MM.1S (cell line): Measurements from ENCODE around the gene ELOVL6.
"Not testable (repeated sequence)": the region's sequence is repeated elsewhere in the genome, so short reads cannot be mapped to it uniquely, and the experiment has no call there.

ENCODE experiments used
- DNase-seq: peaks from one replicate; pipeline ENCODE4 v3.0.0-alpha.2; 2015
- H2AFZ ChIP-seq: fragments of 300-600 bp; sonication (generic); 2 replicates; pipeline ENCODE4 v1.6.0; 2016; ENCODE audit warnings: antibody characterized with exemption, low read length
- H3F3A ChIP-seq: fragments of 300-600 bp; sonication (generic); 2 replicates; pipeline ENCODE4 v1.6.1; 2016; ENCODE audit warnings: mild to moderate bottlenecking, antibody characterized with exemption, low read length, moderate library complexity, mixed read lengths; ENCODE audit not compliant: insufficient read depth
- H3K27ac ChIP-seq: fragments of 300-600 bp; sonication (generic); 2 replicates; pipeline ENCODE4 v1.5.1; 2016; ENCODE audit warnings: mild to moderate bottlenecking, low read length
- H3K27me3 ChIP-seq: fragments of 300-600 bp; sonication (generic); replicated peaks from 2 replicates; pipeline ENCODE4 v1.6.0; 2016; ENCODE audit warnings: low read length; ENCODE audit not compliant: insufficient read depth
- H3K36me3 ChIP-seq: fragments of 300-600 bp; sonication (generic); replicated peaks from 2 replicates; pipeline ENCODE4 v1.6.1; 2016; ENCODE audit warnings: mild to moderate bottlenecking, low read length, mixed read lengths; ENCODE audit not compliant: insufficient read depth
- H3K4me1 ChIP-seq: fragments of 300-600 bp; sonication (generic); 2 replicates; pipeline ENCODE4 v1.6.1; 2016; ENCODE audit warnings: low read length, mixed read lengths
- H3K4me2 ChIP-seq: fragments of 300-600 bp; sonication (generic); 2 replicates; pipeline ENCODE4 v1.6.0; 2016; ENCODE audit warnings: low read depth, low read length
- H3K4me3 ChIP-seq: fragments of 300-600 bp; sonication (generic); 2 replicates; pipeline ENCODE4 v1.5.1; 2016; ENCODE audit warnings: low read length, mixed read lengths
- H3K79me2 ChIP-seq: fragments of 300-600 bp; sonication (generic); 2 replicates; pipeline ENCODE4 v1.6.1; 2016; ENCODE audit warnings: mixed run types, low read length, mixed read lengths
- H3K9ac ChIP-seq: fragments of 300-600 bp; sonication (generic); 2 replicates; pipeline ENCODE4 v1.6.1; 2016; ENCODE audit warnings: low read length, mixed read lengths
- H3K9me2 ChIP-seq: fragments of 300-600 bp; sonication (generic); replicated peaks from 2 replicates; pipeline ENCODE4 v1.6.1; 2016; ENCODE audit warnings: mild to moderate bottlenecking, low read length, mixed read lengths; ENCODE audit not compliant: insufficient read depth
- H3K9me3 ChIP-seq: fragments of 300-600 bp; sonication (generic); replicated peaks from 2 replicates; pipeline ENCODE4 v1.6.1; 2016; ENCODE audit warnings: mild to moderate bottlenecking, low read length, mixed read lengths; ENCODE audit not compliant: insufficient read depth
- H4K20me1 ChIP-seq: fragments of 300-600 bp; sonication (generic); 2 replicates; pipeline ENCODE4 v1.6.1; 2016; ENCODE audit warnings: mild to moderate bottlenecking, low read length, moderate library complexity, mixed read lengths; ENCODE audit not compliant: insufficient read depth
- EZH2 ChIP-seq: fragments of 300-600 bp; sonication (generic); optimal IDR thresholded peaks from 2 replicates; pipeline ENCODE3; 2017; ENCODE audit warnings: low read depth, mild to moderate bottlenecking, antibody characterized with exemption, low read length, mixed read lengths
- EZH2phosphoT487 ChIP-seq: fragments of 300-600 bp; sonication (generic); IDR thresholded peaks from 2 replicates; pipeline ENCODE4 v1.6.1; 2018; ENCODE audit warnings: antibody characterized with exemption, low read length
- TF ChIP-seq, protein P1 (sequence below): fragments of 300-600 bp; sonication (generic); IDR thresholded peaks from 2 replicates; pipeline ENCODE4 v1.5.1; 2016; ENCODE audit warnings: antibody characterized with exemption, low read length, mixed read lengths

The ELOVL6 gene

DNA sequence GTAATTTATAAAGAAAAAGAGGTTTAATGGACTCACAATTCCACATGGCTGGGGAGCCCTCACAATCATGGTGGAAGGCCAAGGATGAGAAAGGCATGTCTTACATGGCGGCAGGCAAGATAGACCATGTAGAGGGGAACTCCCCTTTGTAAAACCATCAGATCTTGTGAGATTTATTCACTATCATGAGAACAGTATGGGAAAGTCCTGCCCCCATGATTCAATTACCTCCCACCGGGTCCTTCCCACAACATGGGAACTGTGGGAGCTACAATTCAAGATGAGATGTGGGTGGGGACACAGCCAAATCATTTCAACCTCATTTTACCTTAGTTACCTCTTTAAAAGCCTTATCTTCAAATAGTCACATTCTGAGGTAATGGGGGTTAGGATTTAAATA lies 30.9 kb upstream of the ELOVL6 start:
- no peaks in the 10 kb centered on the region for H3K27me3 ChIP-seq
- no peak overlapping the region for H3K4me2 ChIP-seq
- no peaks in the 10 kb centered on the region for H3K4me1 ChIP-seq
- TF ChIP-seq, protein P1, sequence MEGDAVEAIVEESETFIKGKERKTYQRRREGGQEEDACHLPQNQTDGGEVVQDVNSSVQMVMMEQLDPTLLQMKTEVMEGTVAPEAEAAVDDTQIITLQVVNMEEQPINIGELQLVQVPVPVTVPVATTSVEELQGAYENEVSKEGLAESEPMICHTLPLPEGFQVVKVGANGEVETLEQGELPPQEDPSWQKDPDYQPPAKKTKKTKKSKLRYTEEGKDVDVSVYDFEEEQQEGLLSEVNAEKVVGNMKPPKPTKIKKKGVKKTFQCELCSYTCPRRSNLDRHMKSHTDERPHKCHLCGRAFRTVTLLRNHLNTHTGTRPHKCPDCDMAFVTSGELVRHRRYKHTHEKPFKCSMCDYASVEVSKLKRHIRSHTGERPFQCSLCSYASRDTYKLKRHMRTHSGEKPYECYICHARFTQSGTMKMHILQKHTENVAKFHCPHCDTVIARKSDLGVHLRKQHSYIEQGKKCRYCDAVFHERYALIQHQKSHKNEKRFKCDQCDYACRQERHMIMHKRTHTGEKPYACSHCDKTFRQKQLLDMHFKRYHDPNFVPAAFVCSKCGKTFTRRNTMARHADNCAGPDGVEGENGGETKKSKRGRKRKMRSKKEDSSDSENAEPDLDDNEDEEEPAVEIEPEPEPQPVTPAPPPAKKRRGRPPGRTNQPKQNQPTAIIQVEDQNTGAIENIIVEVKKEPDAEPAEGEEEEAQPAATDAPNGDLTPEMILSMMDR, result no peak
- TF ChIP-seq EZH2, result no peak
- TF ChIP-seq EZH2phosphoT487, result no peak
- no peak for DNase-seq
- no peak overlapping the region for H3K9ac ChIP-seq
- H2AFZ ChIP-seq, result no peak overlapping the region
- H3F3A ChIP-seq, result no peaks in the 10 kb centered on the region
- no peaks in the 10 kb centered on the region for H3K9me3 ChIP-seq
- H3K4me3 ChIP-seq, result no peak overlapping the region
- H3K79me2 ChIP-seq, result no peaks in the 10 kb centered on the region
- H3K36me3 ChIP-seq, result no peaks in the 10 kb centered on the region
- no peaks in the 10 kb centered on the region for H3K9me2 ChIP-seq
- no peak overlapping the region for H3K27ac ChIP-seq
- H4K20me1 ChIP-seq, result no peaks in the 10 kb centered on the region

DNA sequence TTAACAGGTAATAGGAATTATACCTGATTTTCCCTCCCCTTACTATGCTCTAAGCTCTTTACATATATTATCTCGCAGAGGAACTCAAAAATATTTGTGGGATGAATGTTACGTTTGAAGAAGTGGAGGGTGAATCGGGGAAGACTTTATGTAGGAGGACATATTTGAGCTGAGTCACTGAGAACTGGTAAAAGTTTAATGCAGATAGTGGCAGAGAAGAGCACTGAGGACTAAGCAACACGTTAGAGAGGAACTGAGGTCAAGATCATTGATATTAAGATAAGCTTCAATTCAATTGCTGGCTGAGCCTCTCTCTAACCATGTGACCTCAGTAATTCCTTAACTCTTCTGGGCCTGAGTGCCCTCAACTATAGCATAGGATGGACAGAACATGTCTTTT lies 26.4 kb upstream of the ELOVL6 start:
- Histone ChIP-seq H3K27me3 (no peaks in the 10 kb centered on the region), H4K20me1 (no peaks in the 10 kb centered on the region), H3K9me2 (no peaks in the 10 kb centered on the region), H3K4me1 (no peaks in the 10 kb centered on the region), H3F3A (no peaks in the 10 kb centered on the region), H2AFZ (no peak overlapping the region), H3K4me2 (no peak overlapping the region), H3K9ac (no peak overlapping the region), H3K36me3 (no peaks in the 10 kb centered on the region), H3K9me3 (no peaks in the 10 kb centered on the region), H3K79me2 (no peaks in the 10 kb centered on the region), H3K4me3 (no peak overlapping the region), H3K27ac (no peak overlapping the region)
- no peak for DNase-seq
- TF ChIP-seq EZH2phosphoT487 (no peak), EZH2 (no peak)
- TF ChIP-seq, protein P1, result no peak

DNA sequence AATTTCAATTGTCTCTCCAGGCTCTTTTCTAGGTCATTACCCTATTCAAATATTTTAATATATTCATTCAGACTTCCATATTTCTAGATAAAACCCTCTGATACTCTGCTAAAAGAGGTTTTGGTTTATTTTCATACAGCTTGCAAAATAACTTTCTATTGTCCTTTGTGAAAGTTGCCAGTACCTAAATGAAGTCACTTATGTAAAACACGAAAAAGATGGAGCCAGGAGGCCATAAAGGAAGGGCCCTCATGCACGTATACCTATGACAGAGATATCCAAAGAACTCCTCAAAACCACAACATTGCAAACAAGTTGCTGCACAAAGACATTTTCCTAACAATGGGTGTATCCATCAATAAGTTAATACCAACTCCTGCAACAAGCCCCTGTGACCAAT lies 25.7 kb upstream of the ELOVL6 start:
- no peak for DNase-seq
- H3K4me3 ChIP-seq, result no peak overlapping the region
- H4K20me1 ChIP-seq, result no peaks in the 10 kb centered on the region
- H3K36me3 ChIP-seq, result no peaks in the 10 kb centered on the region
- no peak overlapping the region for H3K9ac ChIP-seq
- H3K4me1 ChIP-seq, result no peaks in the 10 kb centered on the region
- no peaks in the 10 kb centered on the region for H3K9me2 ChIP-seq
- TF ChIP-seq EZH2phosphoT487 (no peak), EZH2 (no peak)
- TF ChIP-seq, protein P1, result no peak
- no peaks in the 10 kb centered on the region for H3K9me3 ChIP-seq
- no peak overlapping the region for H2AFZ ChIP-seq
- no peaks in the 10 kb centered on the region for H3F3A ChIP-seq
- H3K4me2 ChIP-seq, result no peak overlapping the region
- no peaks in the 10 kb centered on the region for H3K79me2 ChIP-seq
- H3K27ac ChIP-seq, result no peak overlapping the region
- no peaks in the 10 kb centered on the region for H3K27me3 ChIP-seq

DNA sequence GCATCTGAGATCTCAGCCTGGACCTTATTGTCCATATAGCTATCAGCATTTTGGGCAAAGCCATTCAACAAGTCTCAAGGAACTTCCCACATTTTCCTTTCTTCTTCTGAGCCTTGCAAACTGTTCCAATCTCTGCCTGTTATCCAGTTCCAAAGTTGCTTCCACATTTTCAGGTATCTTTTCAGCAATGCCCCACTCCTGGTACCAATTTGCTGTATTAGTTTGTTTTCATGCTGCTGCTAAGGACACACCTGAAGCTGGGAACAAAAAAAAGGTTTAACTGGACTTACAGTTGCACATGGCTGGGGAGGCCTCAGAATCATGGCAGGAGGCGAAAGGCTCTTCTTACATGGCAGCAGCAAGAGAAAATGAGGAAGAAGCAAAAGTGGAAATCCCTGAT lies 20.5 kb upstream of the ELOVL6 start:
- not testable (repeated sequence) for H3K4me2 ChIP-seq, H3K9me3 ChIP-seq, H3K4me1 ChIP-seq, H4K20me1 ChIP-seq, H3K79me2 ChIP-seq, H3K4me3 ChIP-seq, DNase-seq, H2AFZ ChIP-seq, H3K36me3 ChIP-seq, H3K27ac ChIP-seq, H3F3A ChIP-seq, H3K9me2 ChIP-seq, H3K9ac ChIP-seq, H3K27me3 ChIP-seq

DNA sequence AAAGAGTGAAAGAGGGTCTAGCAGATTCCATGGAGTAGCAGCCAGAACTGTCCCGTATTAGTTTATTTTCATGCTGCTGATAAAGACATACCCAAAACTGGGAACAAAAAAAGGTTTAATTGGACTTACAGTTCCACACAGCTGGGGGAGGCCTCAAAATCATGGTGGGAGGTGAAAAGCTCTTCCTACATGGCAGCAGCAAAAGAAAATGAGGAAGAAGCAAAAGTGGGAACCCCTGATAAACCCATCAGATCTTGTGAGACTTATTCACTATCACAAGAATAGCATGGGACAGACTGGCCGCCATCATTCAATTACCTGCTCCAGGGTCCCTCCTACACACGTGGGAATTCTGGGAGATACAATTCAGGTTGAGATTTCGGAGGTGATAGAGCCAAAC lies 18.8 kb upstream of the ELOVL6 start:
- H3K4me2 ChIP-seq, H3K9me3 ChIP-seq, H2AFZ ChIP-seq, H3K4me3 ChIP-seq, H3K36me3 ChIP-seq, H3K27ac ChIP-seq, H3F3A ChIP-seq, DNase-seq, H3K27me3 ChIP-seq, H4K20me1 ChIP-seq, H3K9ac ChIP-seq, H3K4me1 ChIP-seq, H3K9me2 ChIP-seq, H3K79me2 ChIP-seq: not testable (repeated sequence)
